NCI-H128 (cell line): ENCODE results near the gene SPAG5.

Experiments used
- DNase-seq: peaks from one replicate; lab custom pipeline; 2025; ENCODE audit not compliant: unreplicated experiment; lab: John Stamatoyannopoulos, UW

SPAG5 gene

DNA sequence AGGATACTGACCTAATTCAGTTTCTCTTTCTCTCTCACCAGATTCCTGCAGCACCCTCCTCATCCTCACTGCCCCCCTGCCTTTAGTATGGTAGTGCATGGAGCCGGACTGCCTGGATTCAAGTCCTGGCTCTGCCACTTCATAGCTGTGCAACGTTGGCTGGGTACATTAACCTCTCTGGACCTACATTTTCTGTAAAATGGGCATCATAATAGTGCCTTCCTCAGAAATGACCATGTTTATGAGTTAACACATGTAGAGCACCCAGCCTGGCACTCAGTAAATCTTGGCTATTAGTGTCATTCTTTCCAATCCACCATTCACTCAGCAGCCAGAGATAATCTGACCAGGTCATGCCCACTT, 53.7 kb downstream of the SPAG5 start:
- no peak for DNase-seq

DNA sequence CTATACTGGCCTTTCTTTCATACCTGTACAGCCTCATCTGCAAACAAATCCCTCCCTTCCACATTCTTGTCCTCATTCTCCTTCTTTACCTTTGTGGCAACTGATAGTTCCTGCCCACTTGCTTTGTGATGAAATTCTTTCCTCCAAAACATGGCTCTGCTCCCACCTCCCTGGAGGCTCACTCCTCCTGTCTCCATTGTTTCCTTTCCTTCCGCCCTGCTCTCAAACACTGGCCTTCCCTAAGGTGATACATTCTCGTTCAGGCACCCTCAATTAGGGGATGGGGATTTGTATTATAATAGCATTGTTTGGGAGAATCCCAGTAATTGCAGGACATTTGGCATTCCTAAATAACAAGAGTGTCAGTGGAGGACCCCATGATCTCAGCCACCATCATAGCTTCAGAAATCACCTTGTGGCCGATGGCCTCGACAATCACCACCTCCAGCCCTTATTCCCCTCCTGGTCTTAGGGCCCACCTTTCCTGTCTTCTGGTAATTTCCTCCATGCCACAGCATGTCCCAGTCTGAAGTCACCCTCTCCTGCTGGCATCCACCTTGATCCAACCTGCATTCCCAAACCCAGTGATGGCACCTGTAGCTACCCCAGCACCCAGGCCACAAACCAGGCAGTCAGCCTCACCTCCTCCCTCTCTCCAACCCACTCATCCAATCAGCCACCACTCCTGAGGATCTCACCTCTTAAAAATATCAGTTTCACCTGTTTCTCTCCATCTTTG, 54.3 kb downstream of the SPAG5 start:
- no peak for DNase-seq

DNA sequence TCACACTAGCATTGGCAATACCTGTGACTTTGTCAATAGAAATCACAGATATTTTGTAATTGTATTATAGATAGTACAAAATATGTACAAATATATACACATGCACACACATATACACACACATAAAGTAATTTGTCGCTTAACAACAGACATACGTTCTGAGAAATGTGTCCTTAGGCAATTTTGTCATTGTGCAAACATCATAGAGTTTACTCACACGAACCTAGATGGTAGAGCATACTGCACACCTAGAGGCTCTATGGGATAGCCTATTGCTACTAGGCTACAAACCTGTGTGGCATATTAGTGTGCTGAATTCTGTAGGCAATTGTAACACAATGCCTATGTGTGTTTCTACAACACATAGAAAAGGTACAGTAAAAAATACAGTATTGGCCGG, 57.4 kb downstream of the SPAG5 start:
- DNase-seq: no peak

DNA sequence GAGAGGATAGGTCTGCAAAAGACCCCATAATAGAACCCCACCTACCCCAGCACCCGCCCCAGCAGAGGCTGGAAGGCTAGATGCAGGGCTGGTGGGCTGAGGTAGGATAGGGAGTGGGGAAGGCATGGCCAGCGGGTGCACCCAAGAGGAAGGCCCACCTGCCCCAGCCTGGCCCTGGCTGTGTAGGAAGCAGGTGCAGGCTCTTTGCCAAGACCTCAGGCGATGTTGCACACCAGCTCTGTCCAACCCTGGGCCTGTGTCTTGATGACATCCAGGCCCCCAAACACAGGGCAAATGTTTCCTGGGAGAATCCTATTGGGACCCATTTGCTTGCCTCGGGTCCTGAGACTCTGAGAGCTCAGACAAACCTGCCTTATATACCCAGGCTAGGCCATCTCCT, 58.6 kb downstream of the SPAG5 start:
- DNase-seq: no peak

DNA sequence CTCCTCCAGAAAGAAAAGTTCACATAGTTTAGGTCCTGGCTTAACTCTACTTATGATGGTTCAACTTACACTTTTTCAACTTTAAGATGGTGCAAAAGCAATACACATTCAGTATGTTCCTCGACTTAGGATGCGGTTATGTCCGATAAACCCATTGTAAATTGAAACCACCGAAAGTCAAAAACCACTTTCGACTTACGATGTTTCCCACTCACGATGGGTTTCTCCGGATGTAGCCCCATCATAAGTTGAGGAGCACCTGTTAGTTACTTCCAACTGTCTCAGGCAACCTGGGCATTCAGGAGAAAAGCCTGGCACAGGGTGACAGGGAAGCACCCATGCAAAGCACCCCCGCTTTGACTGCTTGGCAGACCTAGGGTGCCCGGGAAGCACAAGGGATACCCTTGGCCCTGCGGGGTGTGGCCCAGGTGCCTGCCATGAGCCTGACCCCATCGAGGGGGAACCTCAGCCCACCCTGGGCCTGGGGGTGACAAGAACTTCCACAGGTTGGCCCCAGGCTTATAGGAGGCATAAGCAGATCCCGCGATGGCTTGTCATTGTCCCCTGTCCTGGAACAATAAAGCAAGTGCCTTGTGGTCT, 60.4 kb downstream of the SPAG5 start:
- DNase-seq: no peak

DNA sequence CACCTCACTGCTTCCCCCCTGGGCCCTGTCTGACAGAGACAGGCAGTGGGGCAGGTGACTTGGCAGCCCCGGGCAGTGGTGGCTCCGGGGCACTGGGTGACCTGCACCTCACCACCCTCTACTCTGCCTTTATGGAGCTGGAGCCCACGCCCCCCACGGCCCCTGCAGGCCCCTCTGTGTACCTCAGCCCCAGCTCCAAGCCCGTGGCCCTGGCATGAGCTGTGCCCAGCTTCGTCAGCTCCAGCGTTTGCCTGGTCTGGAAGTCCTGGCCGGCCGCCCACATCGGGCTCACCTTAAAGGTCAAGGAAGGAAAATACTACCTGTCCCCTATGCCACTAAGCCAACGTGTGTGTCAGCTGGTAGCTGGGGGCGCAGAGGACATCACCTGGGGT, 61.6 kb downstream of the SPAG5 start:
- no peak for DNase-seq

DNA sequence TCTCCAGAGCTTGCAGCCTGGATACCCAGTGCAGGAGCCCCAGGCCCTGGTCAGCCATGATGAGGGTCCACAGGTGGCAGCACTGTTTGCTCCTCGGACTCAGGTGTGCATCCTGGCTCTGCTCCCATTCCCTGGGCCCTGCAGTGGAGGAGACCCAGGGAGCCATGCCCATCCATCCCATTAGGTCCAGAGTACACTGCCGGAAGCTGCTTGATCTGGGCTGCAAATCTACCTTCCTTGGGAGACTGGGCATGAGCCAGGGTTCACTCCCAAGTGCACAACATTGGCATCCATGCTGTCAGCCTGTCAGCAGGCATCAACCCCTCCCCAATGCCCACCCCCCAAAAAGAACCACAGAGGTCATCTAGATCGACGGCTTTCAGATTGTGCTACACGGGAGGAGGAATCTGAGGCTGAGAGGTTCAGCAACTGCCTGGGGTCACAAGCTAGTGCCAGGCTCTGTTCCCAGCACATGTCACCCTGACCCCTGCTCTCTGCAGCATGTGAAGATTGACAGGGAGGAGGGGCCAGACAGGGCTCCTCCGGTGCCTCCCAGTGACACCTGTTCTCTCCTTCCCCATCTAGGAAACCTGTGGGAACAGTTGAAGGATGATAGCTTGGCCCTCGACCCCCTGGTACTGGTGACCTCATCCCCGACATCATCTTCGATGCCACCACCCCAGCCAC, 62.1 kb downstream of the SPAG5 start:
- no peak for DNase-seq

DNA sequence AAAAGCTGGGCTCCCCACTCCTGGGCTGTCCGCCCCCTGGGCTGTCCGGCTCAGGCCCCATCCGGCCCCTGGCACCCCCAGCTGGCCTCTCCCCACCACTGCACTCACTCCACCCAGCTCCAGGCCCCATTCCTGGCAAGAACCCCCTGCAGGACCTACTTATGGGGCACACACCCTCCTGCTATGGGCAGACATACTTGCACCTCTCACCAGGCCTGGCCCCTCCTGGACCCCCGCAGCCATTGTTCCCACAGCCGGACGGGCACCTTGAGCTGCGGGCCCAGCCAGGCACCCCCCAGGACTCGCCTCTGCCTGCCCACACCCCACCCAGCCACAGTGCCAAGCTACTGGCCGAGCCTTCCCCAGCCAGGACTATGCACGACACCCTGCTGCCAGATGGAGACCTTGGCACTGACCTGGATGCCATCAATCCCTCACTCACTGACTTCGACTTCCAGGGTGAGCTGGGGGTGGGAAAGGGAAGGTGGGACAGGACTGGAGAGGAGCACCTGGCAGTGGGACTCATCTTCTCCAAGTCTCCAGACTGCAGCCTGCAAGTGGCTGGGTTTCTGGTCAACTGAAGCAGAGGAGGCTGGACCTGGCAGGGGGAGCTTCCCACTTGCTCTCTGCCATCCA, 64.0 kb downstream of the SPAG5 start:
- no peak for DNase-seq

DNA sequence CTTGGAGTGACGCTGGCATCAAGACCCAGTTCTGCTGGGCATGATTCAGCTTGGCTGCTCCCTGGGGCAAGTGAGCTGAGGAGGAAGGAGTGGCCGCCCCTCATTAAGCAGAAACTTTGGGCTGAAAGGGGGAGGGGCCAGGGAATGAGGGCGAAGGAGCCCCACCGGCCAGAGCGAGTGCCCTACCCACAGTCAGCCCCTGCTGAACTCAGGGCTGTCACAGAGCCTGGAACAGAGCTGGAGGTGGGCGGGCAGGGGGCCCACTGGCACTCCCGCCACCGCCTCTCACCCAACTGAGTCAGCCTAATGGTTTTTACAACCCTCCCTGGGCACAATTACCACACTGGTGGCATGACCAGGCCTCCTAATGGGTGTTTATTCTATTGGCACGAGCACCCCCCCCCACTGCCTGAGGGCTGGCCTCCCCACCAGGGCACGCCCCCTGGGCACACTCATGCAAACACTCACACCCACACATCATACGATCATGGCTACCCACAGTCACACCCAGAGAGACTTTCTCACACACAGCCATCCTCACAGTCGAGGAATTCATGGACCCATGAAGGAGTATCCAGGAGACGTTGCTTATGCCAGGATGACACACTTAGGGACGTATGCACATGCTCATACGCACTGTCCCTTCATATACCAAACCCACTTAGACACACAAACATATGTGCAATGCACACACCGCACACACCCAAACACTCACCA, 65.6 kb downstream of the SPAG5 start:
- no peak for DNase-seq

DNA sequence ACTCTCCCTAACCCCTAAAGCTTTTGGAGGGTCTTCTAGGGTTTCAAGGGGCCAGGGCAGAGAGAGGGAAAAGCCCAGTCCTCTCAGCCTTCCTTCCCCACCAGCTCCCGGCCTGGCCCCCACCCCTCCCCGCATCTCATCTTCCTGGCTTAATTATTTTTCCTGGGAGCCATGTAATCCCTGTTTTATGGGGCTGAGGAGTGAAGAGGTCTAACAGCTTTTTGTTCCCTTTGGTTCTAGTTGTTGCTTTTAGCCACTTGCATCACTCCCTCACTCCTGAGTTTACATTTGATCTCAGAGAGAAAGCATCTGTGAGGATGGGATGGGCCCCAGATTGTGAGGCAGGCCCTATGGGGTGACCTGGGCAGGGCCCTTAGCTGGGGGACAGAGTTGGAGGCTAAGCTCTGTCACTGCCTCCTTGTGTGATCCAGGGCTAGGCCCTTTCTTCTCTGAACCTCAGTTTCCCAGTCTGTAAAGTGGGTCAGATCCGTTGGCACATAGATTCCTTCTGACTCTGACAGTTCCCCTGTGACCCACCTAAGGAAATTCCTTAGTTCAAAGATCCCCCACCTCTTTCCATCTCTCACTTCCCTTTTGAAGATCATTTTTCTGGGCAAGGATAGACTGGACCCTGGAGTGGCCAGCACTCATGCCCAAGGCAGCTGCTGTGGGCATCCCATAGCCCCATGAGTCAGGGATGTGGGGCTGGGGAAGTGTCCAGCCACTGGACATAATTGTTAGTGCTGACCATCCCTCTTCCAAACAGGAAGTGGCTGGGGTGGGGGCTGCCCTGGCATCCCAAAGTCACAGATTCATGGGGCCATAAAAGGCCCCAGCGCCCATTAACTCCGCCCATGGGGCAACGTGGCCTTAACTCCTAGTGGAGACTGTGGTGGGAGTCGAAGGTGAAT, 66.5 kb downstream of the SPAG5 start:
- DNase-seq: no peak

DNA sequence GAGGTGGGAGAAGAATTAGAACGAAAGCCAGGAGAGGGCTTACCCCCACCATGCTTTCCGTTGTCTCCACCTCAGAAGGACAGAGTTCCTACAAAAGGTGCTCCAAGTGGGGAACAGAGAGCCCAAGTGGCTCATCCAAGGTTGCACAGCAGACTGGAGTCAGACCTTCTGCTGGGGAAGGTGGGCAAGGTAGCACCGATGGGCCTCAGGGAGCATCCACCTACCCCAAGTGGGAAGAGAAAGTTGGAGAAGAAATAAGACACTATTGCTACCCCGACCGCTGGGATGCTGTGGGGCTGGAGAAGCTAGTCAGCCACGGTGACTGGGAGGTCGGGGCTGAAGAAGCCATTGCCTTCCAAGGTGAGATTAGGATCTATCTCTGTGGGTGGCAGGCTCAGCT, 67.9 kb downstream of the SPAG5 start:
- DNase-seq: no peak

DNA sequence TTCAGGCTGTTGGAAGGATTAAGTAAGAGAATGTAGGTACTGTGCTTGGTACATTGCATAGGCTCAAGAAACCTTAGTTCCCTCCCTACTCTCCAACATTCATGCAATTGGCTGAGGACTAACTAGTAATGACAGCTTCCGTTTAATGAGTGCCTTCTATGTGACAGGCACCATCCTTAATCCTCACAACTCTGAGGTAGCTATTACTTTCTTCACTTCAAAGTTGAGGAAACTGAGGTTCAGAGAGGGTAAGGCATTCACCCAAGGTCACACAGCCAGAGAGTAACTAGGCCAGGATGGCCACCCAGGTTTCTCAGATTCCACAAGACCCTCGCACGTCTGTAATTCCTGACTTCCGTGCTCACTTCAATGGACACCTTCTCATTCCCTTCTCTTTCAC, 68.6 kb downstream of the SPAG5 start:
- no peak for DNase-seq

DNA sequence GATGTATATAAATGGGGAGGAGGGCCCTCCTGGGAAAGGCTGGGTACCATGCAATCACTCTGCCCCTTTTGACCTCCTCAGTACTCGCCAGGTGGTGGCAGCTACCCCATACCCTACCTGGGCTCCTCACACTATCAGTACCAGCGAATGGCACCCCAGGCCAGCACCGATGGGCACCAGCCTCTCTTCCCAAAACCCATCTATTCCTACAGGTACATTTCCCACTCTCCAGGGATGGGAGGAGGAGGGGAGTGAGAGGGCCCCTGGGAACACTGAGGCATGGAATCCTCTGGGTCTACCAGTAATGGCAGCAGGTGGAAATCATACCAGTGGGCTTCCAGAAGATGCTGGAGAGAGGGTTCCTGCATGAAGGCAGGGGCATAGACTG, 69.8 kb downstream of the SPAG5 start:
- no peak for DNase-seq

DNA sequence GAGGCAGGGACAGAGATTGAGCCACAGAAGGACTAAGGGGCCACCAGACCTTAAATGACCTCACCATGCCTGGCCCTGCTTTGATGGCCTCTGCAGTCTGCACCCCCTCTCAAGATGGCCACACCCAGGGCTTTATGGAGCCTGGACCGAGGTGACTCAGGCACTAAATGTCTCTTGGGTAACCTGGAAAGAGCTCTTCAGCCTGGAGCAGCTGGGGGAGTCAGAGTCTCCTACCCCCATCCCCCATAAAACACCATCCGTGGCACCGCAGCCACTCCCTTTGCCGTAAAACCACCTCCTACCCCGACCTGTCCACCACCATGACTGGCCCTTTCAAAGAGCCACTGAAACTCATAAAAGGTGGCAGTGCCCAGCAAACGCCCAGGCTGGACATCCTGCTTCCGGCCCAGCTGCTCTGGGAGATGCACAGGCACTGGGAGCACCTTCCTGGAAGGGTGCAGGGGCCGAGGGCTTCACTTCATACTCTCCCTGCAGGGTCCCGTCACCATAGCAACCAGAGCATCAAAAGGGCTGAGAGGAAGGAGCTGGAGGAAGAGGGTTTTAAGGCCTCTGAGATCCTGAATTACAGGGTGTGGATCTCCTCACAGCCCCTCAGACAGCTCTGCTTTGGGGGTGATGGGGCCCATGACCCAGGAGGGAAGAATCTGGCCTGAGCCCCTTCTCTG, 70.4 kb downstream of the SPAG5 start:
- DNase-seq: no peak

DNA sequence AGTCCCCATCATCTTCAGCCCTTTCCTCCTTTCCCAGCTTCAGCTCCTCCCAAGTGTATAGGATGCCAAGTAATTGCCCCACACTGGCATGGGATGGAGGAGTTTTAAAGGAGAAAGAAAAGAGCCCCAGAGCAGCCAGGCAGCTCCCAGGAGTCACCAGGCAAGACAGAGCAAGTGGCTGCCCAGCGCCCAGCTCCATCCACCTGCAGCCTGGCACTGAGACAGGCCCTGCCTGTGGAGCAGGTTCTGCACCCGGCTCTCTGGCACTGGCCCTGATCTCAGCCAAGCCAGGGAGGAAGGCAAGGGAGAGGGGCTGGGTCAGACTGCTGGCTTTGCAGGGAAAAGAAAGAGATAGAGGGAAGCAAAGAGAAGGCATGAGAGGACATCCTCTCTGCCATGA, 71.0 kb downstream of the SPAG5 start:
- DNase-seq: no peak
